Right lobe of liver (tissue), 4 donors: ENCODE results near the gene ATXN2L.

ENCODE experiments used
- CTCF ChIP-seq, 4 donors: fragments of 200-600 bp in 3 of 4; fragments of 450-650 bp in 1 of 4; IDR thresholded peaks; one replicate each; pipeline versions ENCODE4 v1.5.1 to v1.8.0; 2016 to 2022; ENCODE audit warnings: antibody characterized with exemption in 4 of 4, mild to moderate bottlenecking in 2 of 4
- POLR2A ChIP-seq: fragments of 450-650 bp; IDR thresholded peaks from one replicate; pipeline ENCODE4 v1.6.1; 2017; ENCODE audit warnings: antibody characterized with exemption, mild to moderate bottlenecking
- donor health status: DM: no; HTN: no; CAD: no.
- donor health status: DM: no; HTN: no; CAD: no.
- donor health status: DM: no; HTN: yes; CAD: no.

- TF ChIP-seq CTCF (IDR thresholded peaks at IDR 0.05) (no peak), POLR2A (no peak)
Measured at GRCh38 chr16:28820016-28820415, 2.8 kb upstream of the ATXN2L start.
